HG02678 (cell line): ENCODE results near the gene LBX2.
A peak's percentile ranks its signal among the peaks of the same experiment; 100 is the strongest.
"Not testable (repeated sequence)": the region's sequence is repeated elsewhere in the genome, so short reads cannot be mapped to it uniquely, and the experiment has no call there.

Experiments used
- ATAC-seq: cut with Tn5 transposase; IDR thresholded peaks from one replicate; pipeline ENCODE4 v1.9.1; 2021; ENCODE audit warnings: mild to moderate bottlenecking, moderate library complexity; ENCODE audit not compliant: unreplicated experiment

Gene LBX2

DNA sequence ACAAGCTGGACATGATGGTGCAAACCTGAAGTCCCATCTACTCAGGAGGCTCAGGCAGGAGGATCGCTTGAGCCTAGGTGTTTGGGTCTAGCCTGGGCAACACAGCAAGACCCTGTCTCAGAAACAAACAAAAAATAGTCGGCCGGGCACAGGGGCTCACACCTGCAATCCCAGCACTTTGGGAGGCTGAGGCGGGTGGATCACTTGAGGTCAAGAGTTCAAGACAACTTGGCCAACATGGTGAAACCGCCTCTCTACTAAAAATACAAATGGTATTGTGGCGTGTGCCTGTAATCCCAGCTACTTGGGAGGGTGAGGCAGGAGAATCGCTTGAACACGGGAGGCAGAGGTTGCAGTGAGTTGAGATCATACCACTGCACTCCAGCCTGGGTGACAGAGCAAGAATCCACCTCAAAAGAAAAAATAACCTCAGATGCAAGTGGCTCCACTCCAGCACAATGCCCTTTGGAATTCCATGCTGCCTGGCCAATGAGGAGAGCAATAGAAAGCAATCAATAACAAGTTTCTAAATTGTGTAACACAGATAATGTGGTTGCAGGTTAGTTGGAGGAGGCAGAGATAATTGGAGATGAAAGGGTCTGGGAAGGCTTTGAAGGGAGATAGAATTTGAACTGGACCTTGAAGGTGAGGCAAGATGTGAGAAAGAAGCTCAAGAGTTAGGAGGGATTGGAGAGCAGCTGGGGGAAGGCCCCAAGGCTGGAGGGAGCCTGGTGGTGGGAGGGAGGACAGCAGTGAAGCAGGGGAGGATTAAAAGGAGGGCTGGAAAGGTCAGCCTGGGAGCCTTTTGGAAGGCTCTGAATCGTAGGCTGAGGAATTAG, 10.5 kb downstream of the LBX2 start:
- ATAC-seq = no peak

DNA sequence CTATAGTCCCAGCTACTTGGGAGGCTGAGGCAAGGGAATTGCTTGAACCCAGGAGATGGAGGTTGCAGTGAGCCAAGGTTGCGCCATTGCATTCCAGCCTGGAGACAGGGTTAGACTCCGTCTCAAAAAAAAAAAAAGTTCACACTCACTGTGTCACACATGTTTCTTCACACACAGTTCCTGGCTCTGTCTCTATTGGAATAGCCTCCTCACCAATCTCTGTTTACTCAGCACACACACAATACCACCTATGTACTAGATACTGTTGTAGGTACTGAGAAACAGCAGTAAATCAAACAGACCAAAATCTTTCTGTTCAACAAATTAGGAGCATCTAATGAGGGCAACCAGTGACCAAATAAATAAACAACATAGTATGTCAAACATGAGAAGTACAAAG, 13.3 kb downstream of the LBX2 start:
- no peak for ATAC-seq

DNA sequence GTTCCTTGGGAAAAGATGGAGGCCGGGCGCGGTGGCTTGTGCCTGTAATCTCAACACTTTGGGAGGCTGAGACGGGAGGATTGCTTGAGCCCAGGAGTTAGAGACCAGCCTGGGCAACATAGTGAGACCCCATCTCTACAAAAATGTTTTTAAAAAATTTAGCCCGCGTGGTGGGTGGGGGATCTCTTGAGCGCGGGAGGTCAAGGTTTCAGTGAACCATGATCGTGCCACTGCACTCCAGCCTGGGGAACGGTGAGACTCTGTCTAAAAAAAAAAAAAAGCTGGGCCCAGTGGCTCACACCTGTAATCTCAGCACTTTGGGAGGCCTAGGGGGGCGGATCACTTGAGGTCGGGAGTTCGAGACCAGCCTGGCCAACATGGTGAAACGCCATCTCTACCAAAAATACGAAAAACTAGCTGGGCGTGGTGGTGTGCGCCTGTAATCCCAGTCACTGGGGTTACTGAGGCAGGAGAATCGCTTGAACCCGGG, 15.7 kb downstream of the LBX2 start:
- not testable (repeated sequence) for ATAC-seq

DNA sequence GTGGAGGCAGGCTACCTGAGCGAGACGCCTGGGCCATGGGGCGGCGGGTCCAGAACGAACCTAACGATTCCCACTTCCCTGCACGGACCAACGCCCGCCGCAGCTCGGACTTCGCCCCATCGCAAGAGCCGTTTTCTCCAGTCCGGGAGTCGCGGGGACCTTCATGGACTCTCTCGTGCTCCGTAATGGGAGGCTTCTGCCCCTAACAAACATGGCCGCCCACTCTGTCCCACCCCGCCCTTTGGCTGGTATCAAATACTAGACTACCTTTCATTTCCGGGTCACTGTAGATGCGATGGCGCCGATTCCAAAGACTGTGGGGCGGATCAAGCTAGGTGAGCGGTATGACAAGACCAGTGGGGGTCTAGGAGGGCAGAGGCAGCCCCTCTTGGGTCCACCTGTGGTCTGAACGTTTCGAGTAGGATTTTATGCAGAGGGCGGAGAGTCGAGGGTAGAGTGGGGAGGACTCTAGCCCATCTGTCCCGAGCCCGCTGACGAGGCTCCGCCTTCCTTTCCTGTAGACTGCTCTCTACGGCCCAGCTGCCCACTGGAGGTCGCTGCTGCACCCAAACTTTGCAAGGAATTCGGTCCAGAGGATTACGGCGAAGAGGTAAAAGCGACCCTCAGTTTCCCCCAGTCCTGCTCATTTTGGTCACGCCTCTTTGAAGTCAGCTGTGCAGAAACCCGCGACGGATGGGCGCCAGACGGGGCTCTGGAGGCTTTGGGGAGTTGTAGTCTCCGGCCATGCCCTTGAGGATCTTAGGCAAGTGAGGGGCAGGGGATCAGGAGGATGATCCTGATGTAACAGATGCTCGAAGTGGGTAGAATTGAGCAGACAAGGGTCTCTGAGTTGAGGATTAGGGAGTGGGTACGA, 16.4 kb downstream of the LBX2 start, which contains the start of the genes CCDC142 and TTC31:
Gene CCDC142, minus strand, starts transcription at position 198 of the 874 bp plus-strand sequence. Its CDS starts 161 bp downstream, at position 37.
Gene TTC31, plus strand, starts transcription at position 281 of the 874 bp plus-strand sequence. Its CDS starts 15 bp downstream, at position 296.
- peak; percentile 92 for ATAC-seq

DNA sequence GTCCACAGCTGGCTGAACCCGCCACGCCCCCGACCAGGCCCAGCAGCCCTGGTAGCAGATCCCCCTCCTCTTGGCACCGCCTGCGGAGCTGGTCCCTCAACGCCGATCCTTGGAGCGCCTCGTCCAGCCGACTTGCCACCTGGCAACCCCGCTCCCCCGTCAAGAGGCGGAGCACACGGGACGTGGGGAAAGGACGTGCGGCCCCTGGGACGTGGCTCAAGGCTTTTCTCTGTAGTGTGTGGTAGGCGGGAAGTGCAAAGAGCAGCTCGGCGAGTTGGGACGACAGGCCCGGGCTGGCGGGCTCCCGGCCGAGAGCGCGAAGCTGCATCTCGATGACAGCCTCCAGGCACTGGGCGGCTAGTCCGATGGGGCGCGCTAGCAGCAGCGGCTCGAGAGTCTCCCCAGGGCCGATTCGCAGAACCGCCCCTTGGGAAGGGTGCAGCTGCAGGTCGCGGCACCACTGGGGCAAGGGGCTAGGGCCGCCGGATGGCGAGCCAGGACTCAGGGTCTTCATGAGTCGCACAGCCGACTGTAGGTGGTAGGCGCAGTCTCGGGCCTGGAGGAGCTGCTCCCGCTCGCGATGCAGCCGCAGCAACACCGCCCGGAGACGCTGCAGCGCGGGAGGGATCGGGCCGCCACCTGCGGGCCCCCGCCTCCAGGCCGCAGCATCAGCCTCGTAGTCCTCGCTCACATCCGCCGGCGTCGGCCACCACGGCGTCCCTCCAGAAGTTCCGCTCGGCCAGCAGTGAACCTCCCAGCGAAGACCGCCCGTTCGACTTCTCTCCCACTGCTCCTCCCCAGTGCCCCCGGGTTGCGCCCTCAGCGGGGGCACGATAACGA, 17.2 kb downstream of the LBX2 start:
- ATAC-seq = peak; percentile 40

DNA sequence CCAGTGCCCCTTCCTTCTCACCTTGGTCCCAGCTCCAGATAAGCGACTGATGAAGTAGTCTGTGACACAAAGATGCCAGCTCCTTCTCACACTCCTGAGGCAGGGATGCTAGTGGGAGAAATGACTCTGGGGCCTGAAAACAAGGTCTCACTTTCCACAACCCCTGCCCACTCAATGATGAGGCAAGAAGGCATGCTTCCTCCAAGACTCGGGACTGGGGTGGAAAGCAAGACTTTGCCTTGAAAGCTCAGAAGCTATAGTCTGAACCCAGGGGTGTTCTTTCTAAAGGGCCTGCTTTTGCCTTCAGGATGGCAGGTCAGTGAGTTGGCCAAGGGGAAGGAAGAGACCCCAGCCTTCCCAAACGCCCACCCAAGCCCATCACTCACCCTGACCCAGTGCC, 18.0 kb downstream of the LBX2 start:
- ATAC-seq = no peak

DNA sequence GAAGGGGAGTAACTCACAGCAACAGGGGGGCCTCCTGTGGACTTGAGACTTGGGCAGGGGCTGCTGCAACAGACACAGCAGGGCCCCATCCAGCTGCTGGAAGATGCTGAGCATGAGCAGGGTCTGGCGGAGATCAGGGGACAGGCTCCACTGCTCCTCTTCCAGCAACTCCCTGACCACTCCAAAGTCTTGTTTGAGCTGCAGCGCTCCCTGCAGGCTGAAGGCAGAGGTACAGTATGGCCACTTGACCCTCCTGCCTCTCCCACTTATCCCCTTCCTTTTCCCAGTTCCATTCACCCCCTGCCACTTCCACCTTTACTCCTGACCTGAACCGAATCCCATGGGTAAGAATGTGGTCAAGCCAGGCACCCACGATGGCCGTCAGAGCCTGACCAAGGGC, 24.5 kb downstream of the LBX2 start:
- ATAC-seq = no peak

DNA sequence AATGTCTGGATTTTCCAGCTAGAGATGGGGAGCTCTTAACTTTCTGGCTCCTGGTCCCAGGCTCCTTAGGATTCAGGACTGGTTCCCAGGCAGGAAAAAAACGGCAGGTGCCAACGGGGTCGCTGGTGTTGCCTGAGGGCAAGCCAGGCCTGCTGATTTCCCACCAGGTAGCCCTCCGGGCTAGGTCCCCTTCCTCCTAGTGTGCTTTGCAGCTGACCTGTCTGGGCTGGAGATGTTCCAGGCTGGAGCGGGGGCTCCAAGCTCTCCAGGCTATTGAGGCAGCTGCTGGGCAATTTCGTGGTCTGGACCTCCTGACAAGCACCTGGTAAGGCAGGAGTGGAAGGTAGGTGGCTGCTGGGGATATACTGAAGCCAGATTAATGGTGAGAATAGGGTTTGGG, 24.9 kb downstream of the LBX2 start:
- no peak for ATAC-seq

DNA sequence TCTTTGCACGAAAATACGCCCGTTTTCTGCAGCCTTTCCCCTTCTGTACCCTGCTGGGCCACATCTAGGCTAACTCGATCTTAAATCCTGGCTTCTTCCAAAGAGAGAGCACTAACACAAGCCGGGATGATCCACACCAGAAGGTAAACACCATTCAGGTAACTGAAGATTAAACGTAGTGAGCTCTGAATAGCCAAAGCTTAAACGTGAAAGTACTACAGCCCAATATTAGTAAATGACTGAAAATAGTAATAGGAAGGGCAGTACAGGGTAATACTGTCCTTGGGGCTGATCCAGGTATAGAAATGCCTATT, 26.5 kb downstream of the LBX2 start:
- ATAC-seq = no peak

DNA sequence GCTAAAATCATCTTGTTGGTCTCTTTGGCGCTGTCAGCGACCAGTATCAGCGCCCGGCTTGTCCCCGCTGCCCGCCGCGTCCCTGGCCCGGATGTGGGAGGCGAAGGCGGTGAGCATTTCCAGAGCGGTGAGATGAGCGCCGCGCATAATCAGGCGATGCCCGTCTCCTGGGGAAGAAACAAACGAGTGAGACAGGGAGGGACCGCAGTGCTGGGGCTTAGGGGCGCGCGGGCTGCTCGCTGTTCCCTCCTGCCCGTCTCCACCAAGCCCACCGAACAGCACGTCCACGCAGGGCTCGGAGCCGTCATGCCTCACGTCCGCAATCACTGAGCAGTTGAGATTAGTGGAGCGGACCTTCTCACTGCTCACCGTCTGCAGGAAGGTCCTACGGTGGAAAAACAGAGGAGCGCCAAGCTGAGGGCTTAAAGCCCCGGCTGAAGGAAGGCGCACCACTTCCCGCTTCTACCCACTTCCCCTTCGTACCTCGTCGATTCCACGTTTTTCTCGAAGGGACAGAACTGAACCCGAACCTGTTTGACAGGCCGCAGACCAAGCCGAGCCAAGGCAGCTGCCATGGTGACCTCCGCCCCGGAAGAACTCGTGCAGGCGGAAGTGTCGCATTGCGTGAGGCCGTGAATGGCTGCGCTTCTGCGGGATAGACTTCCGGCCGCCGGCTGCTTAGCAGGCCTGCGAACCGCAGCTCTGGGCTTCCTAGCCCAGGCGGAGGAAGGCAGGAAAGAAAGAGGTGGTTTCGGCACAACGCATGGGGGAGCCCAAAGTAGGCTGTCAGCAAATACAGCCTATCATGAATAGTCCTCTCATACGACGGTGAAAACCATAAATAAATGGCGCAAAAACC, 27.1 kb downstream of the LBX2 start, which contains the start of gene MRPL53:
Gene MRPL53, minus strand, starts transcription at position 595 of the 859 bp plus-strand sequence. Its CDS starts 20 bp downstream, at position 575.
- ATAC-seq = peak; percentile 88

DNA sequence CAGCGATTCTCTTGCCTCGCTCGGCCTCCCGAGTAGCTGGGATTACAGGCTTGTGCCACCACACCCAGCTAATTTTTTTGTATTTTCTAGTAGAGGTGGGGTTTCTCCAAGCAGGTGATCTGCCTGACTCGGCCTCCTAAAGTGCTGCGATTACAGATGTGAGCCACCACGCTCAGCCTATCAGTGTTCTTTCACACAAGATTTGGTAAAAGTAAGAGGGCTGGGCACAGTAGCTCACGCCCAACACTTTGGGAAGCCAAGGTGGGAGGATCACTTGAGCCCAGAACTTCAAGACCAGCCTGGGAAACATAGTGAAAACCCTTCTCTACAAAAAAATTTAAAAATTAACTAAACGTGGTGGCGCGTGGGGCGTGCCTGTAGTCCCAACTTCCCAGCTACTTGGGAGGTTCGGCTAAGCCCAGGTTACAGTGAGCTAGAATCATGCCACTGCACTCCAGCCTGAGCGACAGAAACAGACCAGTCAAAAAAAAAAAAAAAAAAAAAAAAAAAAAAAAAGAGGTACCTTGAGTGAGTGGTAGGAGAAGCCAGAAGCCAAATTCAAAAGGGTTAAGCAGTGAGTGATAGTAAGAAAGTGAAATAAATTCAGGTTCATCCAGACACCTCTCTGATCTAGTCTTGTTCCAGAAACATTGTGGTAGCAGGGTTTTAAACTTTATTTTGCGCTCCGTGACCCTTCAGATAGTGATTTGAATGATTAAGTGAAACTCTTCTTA, 27.9 kb downstream of the LBX2 start:
- no peak for ATAC-seq

DNA sequence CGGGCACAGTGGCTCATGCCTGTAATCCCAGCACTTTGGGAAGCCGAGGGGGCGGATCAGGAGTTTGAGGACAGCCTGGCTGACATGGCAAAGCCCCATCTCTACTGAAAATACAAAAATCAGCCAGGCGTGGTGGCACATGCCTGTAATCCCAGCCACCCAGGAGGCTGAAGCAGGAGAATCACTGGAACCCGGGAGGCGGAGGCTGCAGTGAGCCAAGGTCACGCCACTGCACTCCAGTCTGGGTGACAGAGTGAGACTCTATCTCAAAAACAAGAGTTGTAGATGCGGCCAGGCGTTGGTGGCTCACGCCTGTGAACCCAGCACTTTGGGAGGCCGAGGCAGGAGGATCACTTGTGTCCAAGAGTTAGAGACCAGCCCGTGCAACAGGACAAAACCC, 28.7 kb downstream of the LBX2 start:
- not testable (repeated sequence) for ATAC-seq

DNA sequence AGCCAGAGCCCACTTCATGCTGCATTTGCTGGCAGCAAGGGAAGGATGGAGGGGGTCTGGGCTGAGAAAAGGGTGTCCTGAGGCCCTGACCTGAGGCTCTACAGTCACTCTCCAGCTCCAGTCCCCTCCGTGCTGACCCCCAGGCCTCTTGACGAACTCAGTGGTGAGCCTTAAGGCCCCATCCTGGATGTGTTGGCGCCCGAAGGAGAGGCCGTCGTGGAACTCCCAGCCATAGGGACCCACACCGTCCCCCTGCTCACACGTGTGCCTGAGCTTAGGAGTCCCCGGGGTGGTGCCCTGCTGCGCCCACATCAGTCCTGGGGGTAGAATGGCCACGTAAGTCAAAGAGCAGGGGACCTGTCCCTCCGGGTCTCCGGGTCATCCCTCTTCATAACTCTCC, 35.0 kb downstream of the LBX2 start:
- no peak for ATAC-seq

DNA sequence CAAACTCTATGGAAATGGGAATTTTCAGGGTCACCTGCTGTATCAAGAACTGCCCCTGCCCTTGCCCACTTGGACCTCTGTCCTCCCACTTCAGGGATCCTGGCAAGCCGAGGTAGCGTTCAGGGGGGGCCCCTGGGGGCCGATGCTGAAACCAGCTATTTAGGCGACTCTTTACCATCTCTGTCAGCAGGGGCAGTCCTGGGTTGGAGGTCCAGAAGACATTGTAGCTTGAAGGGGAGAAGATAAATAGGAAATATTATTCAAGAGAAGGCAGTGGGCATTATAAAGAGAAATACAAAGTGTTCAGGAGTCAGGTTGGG, 36.7 kb downstream of the LBX2 start:
- no peak for ATAC-seq

DNA sequence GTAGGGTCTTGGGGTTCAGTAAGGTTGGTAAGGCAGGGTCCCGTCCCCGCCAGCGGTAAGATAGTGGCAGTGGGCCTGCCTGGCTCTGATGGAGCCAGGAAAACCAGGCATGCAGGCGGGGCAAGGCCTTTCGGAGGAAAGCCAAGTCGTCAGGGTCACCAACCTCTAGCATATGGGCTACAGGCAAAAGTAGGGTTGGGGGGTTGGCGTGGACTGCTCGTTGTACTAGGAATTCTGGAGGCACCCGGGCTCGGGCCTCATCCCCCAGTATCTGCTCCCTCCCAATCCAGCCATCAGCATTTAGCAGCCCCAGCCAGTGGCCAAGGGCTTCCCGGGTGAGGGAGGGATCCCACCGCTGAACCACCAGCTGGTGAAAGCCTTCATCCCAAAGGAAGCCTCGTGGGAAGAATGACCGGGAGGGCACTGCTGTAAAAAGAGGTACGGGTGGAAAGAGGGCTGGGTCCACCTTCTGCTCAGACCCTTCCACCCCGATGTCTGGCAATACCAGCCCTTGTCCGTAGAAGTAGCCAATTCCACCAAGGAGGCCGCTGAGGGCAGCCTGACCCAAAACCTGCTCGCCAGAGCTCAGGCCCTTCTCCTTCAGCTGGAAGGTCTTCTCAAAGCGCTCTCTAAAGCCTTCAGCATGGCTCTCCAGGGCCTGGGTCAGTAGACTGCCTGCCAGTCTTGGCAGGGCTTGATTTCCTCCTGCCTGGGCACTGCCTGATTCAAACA, 37.2 kb downstream of the LBX2 start:
- no peak for ATAC-seq

DNA sequence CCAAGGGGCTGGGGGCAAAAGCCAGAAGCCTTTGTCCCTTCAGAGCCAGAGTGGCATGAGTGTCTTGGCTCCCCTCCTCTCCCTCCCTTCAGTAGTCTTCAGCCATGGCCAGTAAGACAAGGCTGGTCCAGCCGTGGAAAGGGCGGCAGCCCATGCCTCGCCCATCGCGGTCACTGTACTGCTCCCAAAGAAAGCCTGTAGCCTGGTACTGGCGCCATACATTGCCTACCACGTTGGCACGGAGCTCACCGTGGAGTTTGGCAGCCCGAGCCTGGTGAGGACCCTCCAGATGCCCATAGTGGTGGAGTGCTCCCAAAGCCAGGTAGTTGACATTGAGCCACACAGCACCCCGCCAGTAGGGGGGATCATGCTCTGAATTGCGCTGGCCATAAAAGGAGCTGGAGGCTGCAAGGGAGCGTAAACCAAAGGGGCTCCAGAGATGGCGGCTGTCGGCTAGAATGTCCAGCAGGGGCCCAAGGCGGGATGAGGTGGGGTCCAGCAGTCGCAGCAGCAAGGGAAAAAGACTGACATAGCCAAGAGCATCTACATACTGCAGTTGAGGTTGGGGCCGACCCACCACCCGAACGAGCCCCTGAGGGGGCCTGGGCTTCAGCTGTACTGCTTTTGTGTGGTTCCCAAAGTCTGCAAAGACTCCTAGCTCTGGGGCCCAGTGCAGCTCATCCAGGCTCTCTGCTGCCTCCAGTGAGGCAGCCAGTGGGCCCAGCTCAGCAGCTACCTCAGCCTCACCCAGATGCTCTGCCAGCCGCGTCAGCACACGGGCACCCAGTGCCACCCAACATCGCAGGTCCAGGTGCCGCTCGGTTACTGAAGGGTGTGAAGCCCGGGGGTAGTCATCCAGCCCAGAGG, 38.0 kb downstream of the LBX2 start:
- ATAC-seq = no peak

DNA sequence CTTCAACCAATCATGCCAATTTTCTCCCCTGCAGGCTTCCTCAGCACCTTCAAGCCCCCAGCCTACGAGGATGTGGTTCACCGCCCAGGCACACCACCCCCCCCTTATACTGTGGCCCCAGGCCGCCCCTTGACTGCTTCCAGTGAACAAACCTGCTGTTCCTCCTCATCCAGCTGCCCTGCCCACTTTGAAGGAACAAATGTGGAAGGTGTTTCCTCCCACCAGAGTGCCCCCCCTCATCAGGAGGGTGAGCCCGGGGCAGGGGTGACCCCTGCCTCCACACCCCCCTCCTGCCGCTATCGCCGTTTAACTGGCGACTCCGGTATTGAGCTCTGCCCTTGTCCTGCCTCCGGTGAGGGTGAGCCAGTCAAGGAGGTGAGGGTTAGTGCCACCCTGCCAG, 39.2 kb downstream of the LBX2 start:
- not testable (repeated sequence) for ATAC-seq
